Measurements from ENCODE around the gene PTPRF. TPM values are rescaled to one million over a fixed set of nuclear protein-coding genes. Genes with fewer than 3 reads are reported as not detected.
A peak's percentile ranks its signal among the peaks of the same experiment; 100 is the strongest.
"Not testable (repeated sequence)": the region's sequence is repeated elsewhere in the genome, so short reads cannot be mapped to it uniquely, and the experiment has no call there.

Gene PTPRF
- total and polyA plus RNA-seq, 8 donors: 123 to 279 (median 195) TPM

DNA sequence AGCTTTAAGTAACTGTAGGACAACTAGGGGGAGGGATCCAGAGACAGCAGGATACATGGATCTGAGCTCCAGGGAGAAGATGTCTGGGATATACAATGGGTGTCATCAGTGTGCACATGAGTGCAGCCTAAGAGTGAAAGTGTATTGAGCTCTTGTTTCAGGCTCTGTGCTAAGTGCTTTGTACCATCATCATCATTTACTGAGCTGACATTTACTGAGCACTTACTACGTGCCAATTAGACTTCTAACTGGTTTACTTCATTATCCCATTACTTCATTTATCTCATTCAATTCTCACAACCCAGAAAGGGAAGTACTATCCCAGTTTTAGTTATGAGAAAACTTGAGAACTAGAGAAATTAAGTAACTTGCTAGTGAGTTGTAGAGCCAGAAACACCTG is 114.8 kb downstream of the PTPRF start:
- no peak for DNase-seq

GRCh38 chr1:43647331-43647730 is 116.6 kb downstream of the PTPRF start:
- DNase-seq; H3K36me3 ChIP-seq; H3K4me3 ChIP-seq; ATAC-seq; H3K27me3 ChIP-seq; H3K9me3 ChIP-seq; intact Hi-C loops (cut with DNase I); H3K27ac ChIP-seq: not testable (repeated sequence)
- H3K4me1 ChIP-seq: peaks cover 15 to 25% of the 10 kb centered on the region in 2 donors

More for the DNA sequence above, 114.8 kb downstream of the PTPRF start:
- Histone ChIP-seq H3K4me3 (no peak overlapping the region), H3K9me3 (no peaks in the 10 kb centered on the region), H3K27me3 (no peaks in the 10 kb centered on the region), H3K36me3 (no peaks in the 10 kb centered on the region), H3K4me1 (peaks cover 0 to 7% of the 10 kb centered on the region in 2 donors), H3K27ac (no peak overlapping the region)
- ATAC-seq: no peak
- intact Hi-C loops (cut with DNase I): no loop called here
- TF ChIP-seq, protein P1, sequence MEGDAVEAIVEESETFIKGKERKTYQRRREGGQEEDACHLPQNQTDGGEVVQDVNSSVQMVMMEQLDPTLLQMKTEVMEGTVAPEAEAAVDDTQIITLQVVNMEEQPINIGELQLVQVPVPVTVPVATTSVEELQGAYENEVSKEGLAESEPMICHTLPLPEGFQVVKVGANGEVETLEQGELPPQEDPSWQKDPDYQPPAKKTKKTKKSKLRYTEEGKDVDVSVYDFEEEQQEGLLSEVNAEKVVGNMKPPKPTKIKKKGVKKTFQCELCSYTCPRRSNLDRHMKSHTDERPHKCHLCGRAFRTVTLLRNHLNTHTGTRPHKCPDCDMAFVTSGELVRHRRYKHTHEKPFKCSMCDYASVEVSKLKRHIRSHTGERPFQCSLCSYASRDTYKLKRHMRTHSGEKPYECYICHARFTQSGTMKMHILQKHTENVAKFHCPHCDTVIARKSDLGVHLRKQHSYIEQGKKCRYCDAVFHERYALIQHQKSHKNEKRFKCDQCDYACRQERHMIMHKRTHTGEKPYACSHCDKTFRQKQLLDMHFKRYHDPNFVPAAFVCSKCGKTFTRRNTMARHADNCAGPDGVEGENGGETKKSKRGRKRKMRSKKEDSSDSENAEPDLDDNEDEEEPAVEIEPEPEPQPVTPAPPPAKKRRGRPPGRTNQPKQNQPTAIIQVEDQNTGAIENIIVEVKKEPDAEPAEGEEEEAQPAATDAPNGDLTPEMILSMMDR (IDR thresholded peaks at IDR 0.05): no peak

GRCh38 chr1:43648221-43648847 is 117.7 kb downstream of the PTPRF start:
- no peaks in the 10 kb centered on the region for H3K27me3 ChIP-seq
- H3K4me1 ChIP-seq: peaks cover 16 to 32% of the 10 kb centered on the region in 2 donors
- no peak for ATAC-seq
- no peaks in the 10 kb centered on the region for H3K9me3 ChIP-seq
- intact Hi-C loops (cut with DNase I): no loop called here
- TF ChIP-seq, protein P1 (IDR thresholded peaks at IDR 0.05): no peak
- H3K27ac ChIP-seq: no peak overlapping the region
- no peak overlapping the region for H3K4me3 ChIP-seq
- peaks cover 0 to 3% of the 10 kb centered on the region in 2 donors for H3K36me3 ChIP-seq
- no peak for DNase-seq

GRCh38 chr1:43648876-43649477 is 118.3 kb downstream of the PTPRF start:
- Histone ChIP-seq H3K36me3 (peaks cover 0 to 9% of the 10 kb centered on the region in 2 donors), H3K27ac (peak overlapping the region; percentile 92 to 96), H3K4me1 (peaks cover 16 to 37% of the 10 kb centered on the region in 2 donors), H3K4me3 (peak overlapping the region; percentile 79 to 90), H3K27me3 (no peaks in the 10 kb centered on the region), H3K9me3 (no peaks in the 10 kb centered on the region)
- ATAC-seq (no peak), DNase-seq (no peak)
- TF ChIP-seq, protein P1 (IDR thresholded peaks at IDR 0.05): no peak
- intact Hi-C loops (cut with DNase I): no loop called here

GRCh38 chr1:43650310-43651085 is 119.8 kb downstream of the PTPRF start:
- H3K4me3 ChIP-seq: peak overlapping the region; percentile 79 to 90
- peaks cover 16 to 37% of the 10 kb centered on the region in 2 donors for H3K4me1 ChIP-seq

More at GRCh38 chr1:43650310-43651085, 119.8 kb downstream of the PTPRF start:
- peak; percentile 92 for ATAC-seq
- DNase-seq: peak; percentile 95 to 97 (median 96)
- Histone ChIP-seq H3K36me3 (peaks cover 0 to 23% of the 10 kb centered on the region in 2 donors), H3K27me3 (no peaks in the 10 kb centered on the region), H3K27ac (peak overlapping the region; percentile 92 to 96), H3K9me3 (no peaks in the 10 kb centered on the region)
- intact Hi-C loops (cut with DNase I): no loop called here
- TF ChIP-seq, protein P1 (IDR thresholded peaks at IDR 0.05): no peak

Measured in left lung (tissue), 10 donors.